NOMO-1 treated with dmso at 0.1 percent for 144 hours (cell line): ENCODE measurements around the gene MOB3A.
A peak's percentile ranks its signal among the peaks of the same experiment; 100 is the strongest.
"Not testable (repeated sequence)": the region's sequence is repeated elsewhere in the genome, so short reads cannot be mapped to it uniquely, and the experiment has no call there.

Experiments
- DNase-seq: peaks from one replicate; lab custom pipeline; 2025; ENCODE audit not compliant: unreplicated experiment; lab: John Stamatoyannopoulos, UW

The MOB3A gene

DNA sequence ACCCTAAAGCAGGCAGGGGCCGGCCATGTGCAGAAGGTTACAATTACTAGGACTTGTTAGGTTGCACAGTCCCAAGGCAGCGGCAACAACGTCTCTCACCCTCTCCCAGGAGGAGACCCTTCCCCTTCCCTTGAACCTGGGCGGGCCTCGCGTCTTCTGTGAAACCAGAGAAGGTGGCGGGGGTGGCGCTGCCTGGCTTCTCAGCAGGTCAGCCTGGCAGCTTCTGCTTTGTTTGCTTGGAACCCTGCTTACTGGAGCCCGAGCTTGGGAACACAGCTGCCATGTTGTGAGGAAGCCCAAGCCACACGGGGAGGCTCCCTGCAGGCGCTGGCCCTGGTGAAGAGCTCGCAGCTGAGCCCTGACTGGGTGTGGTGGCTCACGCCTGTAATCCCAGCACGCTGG, 60.5 kb downstream of the MOB3A start:
- no peak for DNase-seq

DNA sequence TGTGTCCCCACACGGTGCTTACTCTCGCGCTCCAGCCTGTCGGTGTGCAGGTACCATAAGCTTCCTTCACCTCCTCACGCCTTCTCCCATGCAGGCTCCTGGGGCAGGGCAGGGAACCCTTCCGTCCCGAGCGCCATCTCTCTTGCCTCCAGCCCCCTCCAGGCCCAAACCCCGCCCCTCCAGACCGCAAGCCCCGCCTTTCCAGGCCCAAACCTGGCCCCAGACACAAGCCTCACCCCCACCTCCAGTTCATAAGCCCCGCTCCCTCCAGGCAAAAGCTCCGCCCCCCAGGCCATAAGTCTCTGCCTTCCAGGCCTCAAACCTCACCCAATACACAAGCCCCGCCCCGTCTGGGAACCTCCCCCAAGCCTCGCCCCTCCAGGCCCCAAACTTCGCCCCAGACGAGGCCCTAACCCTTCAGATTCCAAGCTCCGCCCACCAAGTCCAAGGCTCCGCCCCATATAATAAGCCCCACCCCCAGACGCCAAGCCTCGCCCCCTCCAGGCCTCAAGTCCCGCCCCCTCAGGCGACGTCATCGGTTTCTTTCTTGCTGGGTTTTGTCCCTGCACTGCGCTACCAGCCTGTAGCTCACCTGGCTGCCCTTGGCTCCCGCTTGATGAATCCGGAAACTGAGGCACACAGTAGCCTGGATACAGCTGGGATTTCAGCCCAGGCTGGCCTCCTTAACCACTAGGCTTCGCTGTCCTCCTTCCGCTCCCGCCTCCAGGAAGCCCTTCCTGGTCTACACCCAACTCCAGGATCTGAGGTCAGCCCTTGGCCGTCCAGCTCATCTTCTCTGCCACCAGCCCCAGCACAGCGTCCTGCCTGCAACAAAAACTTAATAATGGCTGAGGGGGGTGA, 61.2 kb downstream of the MOB3A start:
- DNase-seq = no peak

DNA sequence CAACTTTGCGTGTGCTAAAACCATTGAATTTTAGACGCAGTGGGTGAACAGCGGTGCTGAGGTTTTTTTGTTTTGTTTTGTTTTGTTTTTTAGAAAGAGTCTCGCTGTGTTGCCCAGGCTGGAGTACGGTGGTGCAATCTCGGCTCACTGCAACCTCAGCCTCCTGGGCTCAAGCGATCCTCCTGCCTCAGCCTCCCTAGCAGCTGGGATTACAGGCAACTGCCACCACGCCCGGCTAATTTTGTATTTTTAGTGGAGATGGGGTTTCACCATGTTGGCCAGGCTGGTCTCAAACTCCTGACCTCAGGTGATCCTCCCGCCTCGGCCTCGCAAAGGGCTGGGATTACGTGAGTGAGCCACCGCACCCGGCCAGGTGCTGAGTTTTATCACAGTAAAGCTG, 61.9 kb downstream of the MOB3A start:
- DNase-seq = not testable (repeated sequence)

DNA sequence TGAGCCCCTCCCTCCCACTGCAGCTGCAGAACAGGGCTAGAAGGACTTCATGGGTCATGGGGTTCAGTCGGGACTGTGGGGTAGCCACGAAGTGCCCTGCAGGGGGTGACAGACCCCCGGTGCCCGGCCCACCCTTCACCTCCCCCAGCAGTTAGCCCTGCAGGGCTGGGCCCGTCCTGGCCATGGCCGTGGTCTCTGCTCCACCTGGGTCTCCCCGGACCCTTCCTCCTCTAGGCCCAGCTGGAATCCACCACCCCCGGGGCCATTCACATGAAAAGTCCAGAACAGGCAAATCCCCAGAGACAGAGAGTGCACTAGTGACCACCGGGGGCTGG, 62.3 kb downstream of the MOB3A start:
- no peak for DNase-seq

DNA sequence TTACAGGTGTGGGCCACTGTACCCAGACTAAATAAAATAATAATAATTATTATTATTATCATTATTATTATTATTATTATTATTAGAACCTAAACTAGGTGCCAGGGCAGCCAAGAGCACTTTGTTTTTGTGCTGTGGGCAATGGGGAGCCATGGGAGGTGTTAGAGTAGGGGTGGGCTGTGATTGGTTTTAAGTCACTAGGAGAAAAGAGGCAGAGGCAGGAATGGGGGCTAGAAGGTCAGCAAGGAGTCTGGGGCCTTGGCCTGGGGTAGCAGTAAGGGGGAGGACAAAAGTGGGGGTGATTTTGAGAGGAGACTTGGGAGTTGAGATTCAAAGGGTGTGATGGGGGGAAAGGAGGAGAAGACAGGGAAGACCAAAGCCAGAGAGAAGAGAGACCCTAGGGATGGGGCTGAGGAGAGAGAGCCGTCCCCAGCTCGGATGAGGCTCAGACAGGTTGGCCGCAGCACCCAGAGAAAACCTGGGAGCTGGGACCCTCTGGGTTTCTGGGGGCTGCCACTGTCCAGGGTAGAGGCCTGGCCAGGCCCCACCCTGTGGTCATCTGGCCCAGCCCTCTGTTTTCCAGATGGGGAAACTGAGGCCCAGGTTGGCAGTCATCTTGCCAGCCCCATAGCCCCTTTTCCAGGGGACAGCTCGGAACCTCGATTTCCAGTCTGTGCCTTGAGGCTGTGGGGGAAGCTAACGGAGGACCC, 62.9 kb downstream of the MOB3A start:
- DNase-seq = no peak

DNA sequence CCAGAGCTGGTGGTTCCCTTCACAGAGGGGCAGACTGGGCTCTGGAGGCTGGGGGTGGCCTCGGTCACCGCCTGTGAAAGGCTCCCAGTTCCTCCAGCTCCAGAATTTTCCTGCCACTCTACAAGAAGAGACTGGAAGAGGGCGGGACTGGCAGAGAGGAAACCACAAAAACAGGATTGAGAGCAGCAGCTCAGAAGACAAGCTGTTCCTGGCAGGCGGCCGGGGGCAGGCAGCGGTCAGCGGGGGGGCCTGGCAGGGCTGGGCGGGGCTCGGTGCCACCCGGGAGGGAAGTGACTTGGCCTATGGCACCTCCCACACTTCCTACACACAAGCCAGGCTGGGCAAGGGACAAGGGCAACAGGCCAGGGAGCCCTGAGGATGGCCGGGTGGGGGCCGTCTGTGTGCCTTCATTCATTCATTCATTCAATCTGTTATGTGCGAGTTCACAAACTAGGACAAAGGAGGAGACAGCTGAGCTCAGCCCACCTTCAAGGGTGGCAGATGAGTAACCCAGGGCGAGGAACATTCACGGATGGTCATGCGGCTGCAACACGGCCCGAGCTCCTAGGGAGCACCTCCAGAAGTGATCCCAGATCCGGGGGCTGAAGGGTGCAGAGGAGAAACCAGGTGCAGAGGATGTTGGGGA, 63.7 kb downstream of the MOB3A start:
- peak; percentile 52 for DNase-seq

DNA sequence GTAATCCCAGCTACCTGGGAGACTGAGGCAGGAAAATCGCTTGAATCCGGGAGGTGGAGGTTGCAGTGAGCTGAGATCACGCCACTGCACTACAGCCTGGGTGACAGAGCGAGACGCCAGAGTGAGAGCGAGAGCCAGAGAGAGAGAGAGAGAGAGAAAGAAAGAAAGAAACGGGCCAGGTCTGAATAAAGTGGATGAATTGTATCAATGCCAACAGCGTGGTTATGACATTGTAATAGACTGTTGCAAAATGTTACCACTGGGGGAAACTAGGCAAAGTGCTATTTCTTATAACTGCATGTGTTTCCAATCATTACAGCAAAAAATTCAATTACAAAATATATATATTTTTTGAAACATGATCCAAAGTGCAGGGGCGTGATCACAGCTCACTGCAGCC, 68.8 kb downstream of the MOB3A start:
- no peak for DNase-seq

DNA sequence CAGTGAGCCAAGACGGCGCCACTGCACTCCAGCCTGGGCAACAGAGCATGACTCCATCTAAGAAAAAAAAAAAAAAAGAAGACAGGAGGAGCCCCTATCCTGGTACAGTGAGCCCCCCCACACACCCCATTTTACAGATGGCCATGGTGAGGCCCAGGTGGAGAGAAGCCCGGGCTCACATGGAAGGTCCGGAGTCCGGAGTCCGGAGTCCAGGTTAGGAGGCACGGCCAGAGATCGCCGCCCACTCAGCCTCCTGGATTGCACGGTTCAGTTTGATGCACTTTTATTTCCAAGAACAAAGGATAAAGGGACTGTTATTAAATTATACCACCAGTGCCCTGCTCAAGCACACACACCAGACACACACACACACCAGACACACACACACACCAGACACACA, 69.4 kb downstream of the MOB3A start:
- DNase-seq = no peak

DNA sequence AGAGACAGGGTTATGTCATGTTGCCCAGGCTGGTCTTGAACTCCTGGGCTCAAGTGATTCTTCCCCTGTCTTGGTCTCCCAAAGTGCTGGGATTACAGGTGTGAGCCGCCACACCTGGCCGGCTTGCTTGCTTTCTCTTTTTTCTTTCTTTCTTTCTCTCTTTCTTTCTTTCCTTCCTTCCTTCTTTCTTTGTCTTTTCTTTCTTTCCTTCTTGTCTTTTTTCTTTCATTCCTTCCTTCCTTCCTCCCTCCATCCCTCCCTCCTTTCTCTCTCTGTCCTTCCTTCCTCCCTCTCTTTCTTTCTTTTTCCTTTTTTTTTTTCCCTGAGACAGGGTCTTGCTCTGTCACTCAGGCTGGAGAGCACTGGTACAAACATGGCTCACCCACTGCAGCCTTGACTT, 73.8 kb downstream of the MOB3A start:
- DNase-seq = no peak

DNA sequence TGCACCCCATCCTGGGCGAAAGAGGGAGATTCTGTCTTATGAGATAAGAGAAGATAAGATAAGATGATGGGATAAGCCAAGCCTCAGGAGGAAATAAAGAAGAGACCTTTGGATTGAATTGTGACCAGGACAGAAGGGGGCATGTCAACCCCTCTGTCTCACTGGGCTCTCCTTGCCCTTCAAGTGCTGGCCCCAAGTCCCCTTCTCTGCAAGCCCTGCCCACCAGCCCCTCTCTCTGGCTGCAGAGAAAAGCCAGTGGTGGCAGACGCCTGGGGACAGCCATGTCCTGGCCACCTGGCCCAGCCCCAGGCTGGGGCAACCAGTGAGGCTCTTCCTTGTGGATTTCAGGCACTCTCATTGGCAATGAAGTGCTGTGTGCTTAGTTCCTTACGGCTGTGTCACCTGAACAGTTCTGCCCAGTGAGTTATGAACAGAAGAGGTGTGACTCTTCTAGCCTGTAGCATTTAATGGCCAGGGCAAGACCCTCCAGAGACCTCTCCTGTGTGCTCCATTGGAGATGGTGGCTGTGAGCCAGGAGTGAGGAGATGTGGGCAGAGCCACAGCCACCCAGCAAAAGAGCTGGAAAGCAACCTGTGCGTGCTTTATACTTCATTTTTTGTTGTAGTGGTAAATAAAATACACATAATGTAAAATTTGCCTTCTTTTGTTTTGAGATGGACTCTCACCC, 74.5 kb downstream of the MOB3A start:
- no peak for DNase-seq
